ENCODE data around the gene PDE4B. TPM values are rescaled to one million over a fixed set of nuclear protein-coding genes. Genes with fewer than 3 reads are reported as not detected.
A peak's percentile ranks its signal among the peaks of the same experiment; 100 is the strongest.

Gene PDE4B
- total and polyA plus RNA-seq, 11 donors, result 1.4 to 71.9 (median 16.2) TPM

GRCh38 chr1:65812065-65812464, 19.4 kb downstream of the PDE4B start:
- WGBS, 4 donors, result 25 to 37% (median 26%) methylated on average over 1 of the region's 1 CpG
- peaks cover 0 to 12% (median 0%) of the 10 kb centered on the region in 12 donors for H3K4me1 ChIP-seq
- peak overlapping the region in 1 of 12 donors; percentile 83 for H3K27ac ChIP-seq
- ATAC-seq, result peak in 3 of 4 donors; percentile 71 to 75 (median 74)
- intact Hi-C loops (cut with DNase I), result no loop called here
- no peaks in the 10 kb centered on the region for H3K9me3 ChIP-seq
- no peaks in the 10 kb centered on the region for H3K36me3 ChIP-seq
- DNase-seq, result peak in 4 of 5 donors; percentile 23 to 47 (median 31)
- no peaks in the 10 kb centered on the region for H3K27me3 ChIP-seq
- TF ChIP-seq CTCF (IDR thresholded peaks at IDR 0.05) (no peak), POLR2A (IDR thresholded peaks at IDR 0.05) (no peak)
- H3K4me3 ChIP-seq, result no peak overlapping the region

GRCh38 chr1:65813956-65814355, 21.3 kb downstream of the PDE4B start:
- Histone ChIP-seq H3K27me3 (no peaks in the 10 kb centered on the region), H3K4me3 (no peak overlapping the region), H3K4me1 (peaks cover 0 to 12% (median 0%) of the 10 kb centered on the region in 12 donors), H3K9me3 (no peaks in the 10 kb centered on the region), H3K27ac (no peak overlapping the region), H3K36me3 (no peaks in the 10 kb centered on the region)
- WGBS, 4 donors, result 34 to 39% (median 37%) methylated on average over 3 of the region's 3 CpGs
- TF ChIP-seq CTCF (IDR thresholded peaks at IDR 0.05) (no peak), POLR2A (IDR thresholded peaks at IDR 0.05) (no peak)
- ATAC-seq (no peak), DNase-seq (no peak)
- intact Hi-C loops (cut with DNase I), result no loop called here

DNA sequence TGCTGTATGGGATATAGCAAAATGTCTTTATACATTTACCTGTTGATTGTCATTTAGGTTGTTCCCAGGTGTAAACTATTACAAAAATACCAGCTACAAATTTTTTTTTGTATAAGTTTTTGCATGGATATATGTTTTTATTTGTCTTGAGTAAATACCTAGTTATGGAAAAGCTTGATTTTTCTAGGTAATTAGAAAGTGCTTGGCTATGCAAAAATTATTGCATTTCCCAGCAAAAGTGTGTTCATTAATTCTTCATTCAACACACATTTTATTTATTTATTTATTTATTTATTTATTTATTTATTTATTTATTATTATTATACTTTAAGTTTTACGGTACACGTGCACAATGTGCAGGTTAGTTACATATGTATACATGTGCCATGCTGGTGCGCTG, 22.1 kb downstream of the PDE4B start:
- no peak for TF ChIP-seq CTCF (IDR thresholded peaks at IDR 0.05)
- no peak for TF ChIP-seq POLR2A (IDR thresholded peaks at IDR 0.05)
- Histone ChIP-seq H3K27me3 (no peaks in the 10 kb centered on the region), H3K27ac (no peak overlapping the region), H3K4me1 (peaks cover 0 to 12% (median 0%) of the 10 kb centered on the region in 12 donors), H3K4me3 (no peak overlapping the region), H3K9me3 (no peaks in the 10 kb centered on the region), H3K36me3 (no peaks in the 10 kb centered on the region)
- WGBS, 4 donors, result 92 to 98% (median 95%) methylated on average over 3 of the region's 3 CpGs
- ATAC-seq (no peak), DNase-seq (no peak)
- intact Hi-C loops (cut with DNase I), result no loop called here

DNA sequence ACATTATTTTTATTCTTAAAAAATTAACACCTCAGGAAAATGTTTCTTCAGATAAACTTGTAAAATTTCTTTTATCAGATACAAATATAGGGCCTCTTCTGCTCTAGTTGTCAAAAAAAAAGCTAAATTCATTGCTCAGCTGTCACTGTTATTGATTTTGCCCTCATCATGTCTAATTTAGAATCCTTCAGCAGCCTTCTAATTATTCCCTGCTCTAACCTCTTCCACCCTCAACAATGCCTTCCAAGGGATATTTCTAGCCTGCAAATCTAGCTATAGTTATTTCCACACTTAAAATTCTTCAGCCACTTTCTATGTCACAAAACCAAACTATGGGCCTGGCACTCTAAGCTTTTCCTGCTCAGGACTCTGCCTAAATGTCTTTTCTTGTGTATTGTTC, 25.2 kb downstream of the PDE4B start:
- DNase-seq, result no peak
- Histone ChIP-seq H3K4me3 (no peak overlapping the region), H3K9me3 (peaks cover 0 to 3% (median 0%) of the 10 kb centered on the region in 12 donors), H3K27me3 (no peaks in the 10 kb centered on the region), H3K36me3 (no peaks in the 10 kb centered on the region), H3K27ac (no peak overlapping the region), H3K4me1 (peaks cover 0 to 19% (median 0%) of the 10 kb centered on the region in 12 donors)
- intact Hi-C loops (cut with DNase I), result no loop called here
- ATAC-seq, result no peak
- no peak for TF ChIP-seq POLR2A (IDR thresholded peaks at IDR 0.05)
- TF ChIP-seq CTCF (IDR thresholded peaks at IDR 0.05), result no peak

Measured in heart left ventricle (tissue), 16 donors.